PC-9 (cell line): ENCODE measurements around the gene CD6. TPM values are rescaled to one million over a fixed set of nuclear protein-coding genes. Genes with fewer than 3 reads are reported as not detected.

Source experiments
- BruUV-seq: library from RNA; stranded (reverse); fragments of 400-500 nt; replicated peaks from 2 replicates; lab custom pipeline; 2021; lab: Mats Ljungman, UMichigan
- CTCF ChIA-PET: fragments of 300-600 bp; sonication (Branson Sonifier 250); formaldehyde crosslinking; loops from one replicate; lab custom pipeline; 2022; ENCODE audit warnings: antibody characterized with exemption; lab: Charles Lee
- POLR2A ChIA-PET: fragments of 300-600 bp; sonication (Branson Sonifier 250); formaldehyde crosslinking; loops from one replicate; lab custom pipeline; 2022; ENCODE audit warnings: antibody characterized with exemption; ENCODE audit not compliant: unreplicated experiment; lab: Charles Lee
- DNase-seq, 2 experiments: peaks; one replicate each; pipeline versions ENCODE4 v3.0.0 to v3.0.0-alpha.2; 2015 to 2022; ENCODE audit warnings: mixed read lengths in 1 of 2
- H2AFZ ChIP-seq: fragments of 200-600 bp; sonication (generic); 2 replicates; pipeline ENCODE4 v1.8.1; 2017; ENCODE audit warnings: antibody characterized with exemption
- H3F3A ChIP-seq: fragments of 200-600 bp; sonication (generic); 2 replicates; pipeline ENCODE4 v1.8.1; 2017; ENCODE audit warnings: antibody characterized with exemption, mild to moderate bottlenecking, low read depth; ENCODE audit not compliant: insufficient read depth
- H3K27ac ChIP-seq: fragments of 200-600 bp; sonication (generic); 2 replicates; pipeline ENCODE4 v1.6.1; 2016; ENCODE audit warnings: mixed run types
- H3K27me3 ChIP-seq: fragments of 200-600 bp; sonication (generic); 2 replicates; pipeline ENCODE4 v1.6.1; 2016; ENCODE audit warnings: low read depth, mixed run types; ENCODE audit not compliant: insufficient read depth
- H3K36me3 ChIP-seq: fragments of 200-600 bp; sonication (generic); 2 replicates; pipeline ENCODE4 v1.6.1; 2016; ENCODE audit warnings: low read depth, mixed run types
- H3K4me1 ChIP-seq: fragments of 200-600 bp; sonication (generic); replicated peaks from 2 replicates; pipeline ENCODE4 v1.6.1; 2016; ENCODE audit warnings: mixed run types; ENCODE audit not compliant: insufficient read depth
- H3K4me2 ChIP-seq: fragments of 200-600 bp; sonication (generic); 2 replicates; pipeline ENCODE4 v1.6.1; 2017; ENCODE audit warnings: mixed run types
- H3K4me3 ChIP-seq: fragments of 200-600 bp; sonication (generic); 2 replicates; pipeline ENCODE4 v1.6.1; 2016; ENCODE audit warnings: mixed run types
- H3K79me2 ChIP-seq: fragments of 200-600 bp; sonication (generic); 2 replicates; pipeline ENCODE4 v1.6.1; 2017; ENCODE audit warnings: low read depth, mixed run types
- H3K9me2 ChIP-seq: fragments of 200-600 bp; sonication (generic); 2 replicates; pipeline ENCODE4 v1.8.1; 2017; ENCODE audit warnings: mild to moderate bottlenecking; ENCODE audit not compliant: insufficient read depth
- H3K9me3 ChIP-seq: fragments of 200-600 bp; sonication (generic); 2 replicates; pipeline ENCODE4 v1.8.1; 2016; ENCODE audit warnings: low read depth; ENCODE audit not compliant: insufficient read depth
- H4K20me1 ChIP-seq: fragments of 200-600 bp; sonication (generic); 2 replicates; pipeline ENCODE4 v1.8.1; 2017; ENCODE audit not compliant: insufficient read depth
- CTCF ChIP-seq: fragments of 200-600 bp; sonication (generic); conservative IDR thresholded peaks from 2 replicates; pipeline ENCODE4 v1.6.1; 2017; ENCODE audit warnings: mixed run types, antibody characterized with exemption, mild to moderate bottlenecking, moderate library complexity
- EZH2 ChIP-seq: fragments of 200-600 bp; sonication (generic); IDR thresholded peaks from 2 replicates; pipeline ENCODE4 v1.8.0; 2017; ENCODE audit warnings: antibody characterized with exemption, low read depth
- intact Hi-C: fragments of 100-400 bp; cut with micrococcal nuclease; formaldehyde crosslinking; loops from one replicate; pipeline ENCODE4 v1.10.0; 2022; ENCODE audit not compliant: unreplicated experiment
- total RNA-seq: library from RNA; stranded (reverse); gene quantifications from 2 replicates; pipeline ENCODE4 v1.2.3, GENCODE V29; 2021

Gene CD6
- total RNA-seq, 1 experiment from 2014 or later, result 0.74 TPM

- POLR2A ChIA-PET, result no interaction called here
Measured at GRCh38 chr11:61023966-61024295, 52.5 kb downstream of the CD6 start.

GRCh38 chr11:61024938-61025820, 53.7 kb downstream of the CD6 start:
- no peak overlapping the region for H3K27ac ChIP-seq
- no peaks in the 10 kb centered on the region for H3K79me2 ChIP-seq
- POLR2A ChIA-PET, result no interaction called here
- TF ChIP-seq CTCF, result no peak
- TF ChIP-seq EZH2, result no peak
- no peak for DNase-seq
- no peaks in the 10 kb centered on the region for H3K9me3 ChIP-seq
- H3F3A ChIP-seq, result no peaks in the 10 kb centered on the region; the same call in 1 of the 2 replicates
- H3K4me1 ChIP-seq, result no peaks in the 10 kb centered on the region
- H3K4me2 ChIP-seq, result no peak overlapping the region
- H3K36me3 ChIP-seq, result no peaks in the 10 kb centered on the region
- no peaks in the 10 kb centered on the region for H4K20me1 ChIP-seq
- H2AFZ ChIP-seq, result no peak overlapping the region
- no peak overlapping the region for H3K4me3 ChIP-seq
- peaks cover 47% of the 10 kb centered on the region for H3K27me3 ChIP-seq
- no peaks in the 10 kb centered on the region for H3K9me2 ChIP-seq
- BruUV-seq, result no TSS peak
- CTCF ChIA-PET, result no interaction called here
- intact Hi-C loops, result no loop called here

More at GRCh38 chr11:61023966-61024295, 52.5 kb downstream of the CD6 start:
- no peaks in the 10 kb centered on the region for H4K20me1 ChIP-seq
- BruUV-seq, result no TSS peak
- CTCF ChIA-PET, result no interaction called here
- no peaks in the 10 kb centered on the region for H3K9me2 ChIP-seq
- no peaks in the 10 kb centered on the region for H3K79me2 ChIP-seq
- no peaks in the 10 kb centered on the region for H3K36me3 ChIP-seq
- H3K27ac ChIP-seq, result no peak overlapping the region
- no peak overlapping the region for H3K4me2 ChIP-seq
- no peak for DNase-seq
- H3K27me3 ChIP-seq, result peaks cover 58% of the 10 kb centered on the region
- intact Hi-C loops, result no loop called here
- no peak overlapping the region for H3K4me3 ChIP-seq
- H3K9me3 ChIP-seq, result no peaks in the 10 kb centered on the region
- no peaks in the 10 kb centered on the region; the same call in 1 of the 2 replicates for H3F3A ChIP-seq
- H2AFZ ChIP-seq, result no peak overlapping the region
- TF ChIP-seq CTCF (no peak), EZH2 (no peak)
- H3K4me1 ChIP-seq, result no peaks in the 10 kb centered on the region

GRCh38 chr11:61025821-61026120, 54.3 kb downstream of the CD6 start:
- Histone ChIP-seq H3K4me1 (no peaks in the 10 kb centered on the region), H3K79me2 (no peaks in the 10 kb centered on the region), H3K9me3 (no peaks in the 10 kb centered on the region), H2AFZ (no peak overlapping the region), H3K36me3 (no peaks in the 10 kb centered on the region), H3K27ac (no peak overlapping the region), H3K4me2 (no peak overlapping the region), H3F3A (no peaks in the 10 kb centered on the region; the same call in 1 of the 2 replicates), H3K27me3 (peaks cover 44% of the 10 kb centered on the region), H3K4me3 (no peak overlapping the region), H3K9me2 (no peaks in the 10 kb centered on the region), H4K20me1 (no peaks in the 10 kb centered on the region)
- ChIA-PET CTCF (no interaction called here), POLR2A (no interaction called here)
- BruUV-seq, result no TSS peak
- intact Hi-C loops, result no loop called here
- TF ChIP-seq CTCF (no peak), EZH2 (no peak)
- no peak for DNase-seq
